ENCODE data around the gene RHBDF1. TPM values are rescaled to one million over a fixed set of nuclear protein-coding genes. Genes with fewer than 3 reads are reported as not detected.
"Not testable (repeated sequence)": the region's sequence is repeated elsewhere in the genome, so short reads cannot be mapped to it uniquely, and the experiment has no call there.

Gene RHBDF1
- total RNA-seq, 1 donor from 2014 or later = 86.9 TPM

DNA sequence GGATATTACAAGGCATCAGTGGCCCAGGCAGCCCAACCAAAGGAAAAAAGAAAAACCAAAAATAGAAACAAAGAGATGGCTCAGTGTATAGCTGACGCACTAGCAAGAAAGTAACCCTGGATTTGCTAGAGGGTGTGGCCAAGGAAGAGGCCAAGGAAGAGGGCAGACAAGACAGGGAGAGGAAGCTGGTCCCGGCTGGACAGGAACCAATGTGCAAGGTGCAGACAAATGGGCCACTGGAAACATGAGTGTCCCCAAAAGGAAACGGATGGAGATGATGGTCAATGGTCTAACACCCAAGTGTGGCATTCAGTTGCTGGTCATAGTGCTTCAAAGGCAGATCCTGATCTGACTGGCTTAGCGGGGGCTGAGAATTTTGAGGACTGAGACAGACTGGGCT, 29.7 kb downstream of the RHBDF1 start:
- intact Hi-C loops (cut with DNase I) = no loop called here
- Histone ChIP-seq H3K4me3 (no peak overlapping the region), H3K36me3 (peaks cover 0 to 19% of the 10 kb centered on the region in 2 donors), H3K27me3 (no peaks in the 10 kb centered on the region), H3K27ac (no peak overlapping the region), H3K4me1 (no peaks in the 10 kb centered on the region), H3K9me3 (no peaks in the 10 kb centered on the region)
- no peak for TF ChIP-seq POLR2A (IDR thresholded peaks at IDR 0.05)
- no peak for TF ChIP-seq POLR2AphosphoS5 (IDR thresholded peaks at IDR 0.05; ENCODE audit: insufficient read depth in 1 of 2, low read depth in 1 of 2)
- TF ChIP-seq, protein P1, sequence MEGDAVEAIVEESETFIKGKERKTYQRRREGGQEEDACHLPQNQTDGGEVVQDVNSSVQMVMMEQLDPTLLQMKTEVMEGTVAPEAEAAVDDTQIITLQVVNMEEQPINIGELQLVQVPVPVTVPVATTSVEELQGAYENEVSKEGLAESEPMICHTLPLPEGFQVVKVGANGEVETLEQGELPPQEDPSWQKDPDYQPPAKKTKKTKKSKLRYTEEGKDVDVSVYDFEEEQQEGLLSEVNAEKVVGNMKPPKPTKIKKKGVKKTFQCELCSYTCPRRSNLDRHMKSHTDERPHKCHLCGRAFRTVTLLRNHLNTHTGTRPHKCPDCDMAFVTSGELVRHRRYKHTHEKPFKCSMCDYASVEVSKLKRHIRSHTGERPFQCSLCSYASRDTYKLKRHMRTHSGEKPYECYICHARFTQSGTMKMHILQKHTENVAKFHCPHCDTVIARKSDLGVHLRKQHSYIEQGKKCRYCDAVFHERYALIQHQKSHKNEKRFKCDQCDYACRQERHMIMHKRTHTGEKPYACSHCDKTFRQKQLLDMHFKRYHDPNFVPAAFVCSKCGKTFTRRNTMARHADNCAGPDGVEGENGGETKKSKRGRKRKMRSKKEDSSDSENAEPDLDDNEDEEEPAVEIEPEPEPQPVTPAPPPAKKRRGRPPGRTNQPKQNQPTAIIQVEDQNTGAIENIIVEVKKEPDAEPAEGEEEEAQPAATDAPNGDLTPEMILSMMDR (IDR thresholded peaks at IDR 0.05) = no peak
- DNase-seq (ENCODE audit: extremely low spot score in 2 of 2) = no peak

DNA sequence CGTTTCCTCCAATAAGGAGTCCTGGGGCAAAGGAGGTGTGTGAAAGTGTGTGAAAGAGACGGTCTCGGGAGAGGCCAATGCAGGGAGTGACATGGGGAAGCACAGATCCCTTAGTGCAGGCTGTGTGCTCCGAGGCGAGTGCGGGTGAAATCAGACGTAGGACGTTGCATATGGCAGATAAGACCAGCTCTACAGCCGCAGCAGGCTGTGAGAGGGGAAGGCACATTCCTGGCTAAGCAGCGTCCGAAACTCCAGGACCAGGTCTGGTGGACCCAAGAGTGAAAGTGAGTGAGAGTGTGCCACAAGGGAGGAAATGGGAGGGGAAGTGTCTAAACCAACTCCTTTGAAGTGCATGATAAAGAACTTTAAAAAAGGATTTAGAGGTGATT, 30.4 kb downstream of the RHBDF1 start:
- intact Hi-C loops (cut with DNase I) = no loop called here
- no peaks in the 10 kb centered on the region for H3K27me3 ChIP-seq
- no peak overlapping the region for H3K27ac ChIP-seq
- H3K36me3 ChIP-seq = peaks cover 0 to 16% of the 10 kb centered on the region in 2 donors
- DNase-seq (ENCODE audit: extremely low spot score in 2 of 2) = no peak
- H3K4me3 ChIP-seq = no peak overlapping the region
- H3K9me3 ChIP-seq = no peaks in the 10 kb centered on the region
- no peaks in the 10 kb centered on the region for H3K4me1 ChIP-seq
- TF ChIP-seq POLR2A (IDR thresholded peaks at IDR 0.05) (no peak), POLR2AphosphoS5 (IDR thresholded peaks at IDR 0.05; ENCODE audit: insufficient read depth in 1 of 2, low read depth in 1 of 2) (no peak)
- TF ChIP-seq, protein P1 (IDR thresholded peaks at IDR 0.05) = no peak

DNA sequence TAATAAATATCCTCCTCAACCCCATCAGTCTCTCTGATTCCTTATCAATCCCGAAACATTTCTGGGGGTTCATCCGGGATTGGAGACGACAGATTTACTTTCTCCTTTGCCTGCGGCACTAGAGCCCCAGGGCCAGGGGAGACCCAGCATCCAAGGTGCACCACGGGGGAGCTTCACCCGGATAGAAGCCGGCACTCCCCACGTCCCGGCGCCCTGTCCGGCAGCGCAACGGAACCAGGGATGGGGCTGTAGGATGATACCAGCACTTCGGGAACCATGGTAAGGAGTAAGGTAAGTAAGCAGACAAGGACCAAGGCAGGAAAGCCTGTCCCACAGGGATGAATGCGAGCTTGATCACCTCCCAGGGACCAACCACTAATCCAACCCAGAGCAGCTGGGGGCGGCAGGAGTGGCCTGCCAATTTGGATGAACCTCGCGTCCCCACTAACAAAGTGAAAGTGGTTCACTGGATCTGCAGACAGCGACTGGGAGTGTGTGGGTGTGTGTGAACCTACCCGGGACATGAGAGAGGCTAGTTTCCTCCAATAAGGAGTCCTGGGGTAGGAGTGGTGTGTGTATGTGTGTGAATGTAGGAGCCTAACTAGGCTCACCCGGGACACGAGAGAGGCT, 30.9 kb downstream of the RHBDF1 start:
- H3K27ac ChIP-seq = no peak overlapping the region
- no peaks in the 10 kb centered on the region for H3K9me3 ChIP-seq
- intact Hi-C loops (cut with DNase I) = no loop called here
- peaks cover 0 to 12% of the 10 kb centered on the region in 2 donors for H3K36me3 ChIP-seq
- TF ChIP-seq POLR2AphosphoS5 (IDR thresholded peaks at IDR 0.05; ENCODE audit: insufficient read depth in 1 of 2, low read depth in 1 of 2) = no peak
- TF ChIP-seq POLR2A (IDR thresholded peaks at IDR 0.05) = no peak
- TF ChIP-seq, protein P1 (IDR thresholded peaks at IDR 0.05) = no peak
- DNase-seq (ENCODE audit: extremely low spot score in 2 of 2) = no peak
- no peak overlapping the region for H3K4me3 ChIP-seq
- H3K27me3 ChIP-seq = no peaks in the 10 kb centered on the region
- H3K4me1 ChIP-seq = no peaks in the 10 kb centered on the region

DNA sequence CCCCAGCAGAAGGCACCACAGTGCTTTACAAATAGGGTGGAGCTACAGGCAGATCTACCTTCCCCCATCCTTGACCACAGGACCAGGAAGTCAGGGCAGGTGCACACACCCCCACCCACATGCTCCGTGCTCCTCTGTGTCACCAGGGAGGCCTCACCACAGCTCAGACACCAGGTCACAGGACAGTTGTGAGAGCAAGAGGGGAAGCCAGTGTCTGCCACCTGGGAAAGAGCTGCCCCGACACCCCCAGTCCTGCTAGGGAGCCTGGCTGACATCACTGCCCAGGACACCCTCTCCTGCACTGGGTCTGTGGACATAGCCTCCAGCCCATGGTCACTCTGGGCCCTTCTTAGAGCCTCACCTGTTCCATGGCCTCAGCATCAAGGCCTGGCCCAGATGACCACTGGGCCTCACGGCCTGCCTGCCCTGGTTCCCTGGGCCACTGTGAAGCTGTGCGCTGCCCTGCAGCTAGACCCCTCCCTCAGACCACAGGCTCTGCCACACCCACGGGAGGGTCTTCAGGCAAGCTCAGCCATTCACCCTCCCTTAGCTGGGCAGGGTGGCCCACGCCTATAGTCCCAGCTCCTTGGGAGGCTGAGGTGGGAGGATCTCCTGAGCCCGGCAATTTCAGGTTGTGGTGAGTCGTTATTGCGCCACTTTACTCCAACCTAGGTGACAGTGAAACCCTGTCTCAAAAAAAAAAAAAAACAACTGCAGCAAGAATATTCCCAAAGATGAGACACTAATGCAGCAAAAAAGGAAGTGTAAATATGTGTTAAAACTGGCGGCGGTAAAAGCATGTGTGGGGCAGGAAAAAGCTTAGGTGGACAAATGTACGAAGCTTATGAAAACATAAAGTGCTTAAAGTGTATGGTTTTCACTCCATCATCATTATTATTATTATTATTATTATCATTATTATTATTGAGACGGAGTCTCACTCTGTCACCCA, 33.2 kb downstream of the RHBDF1 start:
- Histone ChIP-seq H3K27ac (no peak overlapping the region), H3K9me3 (no peaks in the 10 kb centered on the region), H3K36me3 (no peaks in the 10 kb centered on the region), H3K4me3 (no peak overlapping the region), H3K27me3 (no peaks in the 10 kb centered on the region), H3K4me1 (no peaks in the 10 kb centered on the region)
- TF ChIP-seq POLR2A (IDR thresholded peaks at IDR 0.05) (no peak), POLR2AphosphoS5 (IDR thresholded peaks at IDR 0.05; ENCODE audit: insufficient read depth in 1 of 2, low read depth in 1 of 2) (no peak)
- TF ChIP-seq, protein P1 (IDR thresholded peaks at IDR 0.05) = no peak
- no peak for DNase-seq (ENCODE audit: extremely low spot score in 2 of 2)
- intact Hi-C loops (cut with DNase I) = no loop called here

DNA sequence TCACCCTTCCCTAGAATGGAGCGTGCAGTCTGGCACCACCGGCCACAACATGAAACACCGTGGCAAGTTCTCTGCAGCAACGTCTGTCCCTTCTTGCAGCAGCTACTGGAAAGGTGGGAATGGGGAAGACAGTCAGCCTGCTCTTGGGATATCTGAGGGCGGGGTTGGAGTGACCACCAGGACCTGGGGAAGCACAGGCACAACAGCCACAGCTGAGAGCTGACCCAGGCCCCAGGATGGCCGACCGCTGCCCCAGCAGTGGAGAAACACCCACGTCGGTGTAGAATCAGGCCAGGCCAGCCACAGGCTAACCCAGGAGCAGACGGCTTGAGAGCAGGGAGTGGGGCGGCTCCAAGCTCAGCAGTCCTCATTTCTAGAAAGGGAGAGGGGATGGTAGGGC, 34.2 kb downstream of the RHBDF1 start:
- H3K9me3 ChIP-seq; H3K4me3 ChIP-seq; H3K36me3 ChIP-seq; intact Hi-C loops (cut with DNase I); H3K27me3 ChIP-seq; H3K27ac ChIP-seq; H3K4me1 ChIP-seq; DNase-seq (ENCODE audit: extremely low spot score in 2 of 2): not testable (repeated sequence)
